Erythroblast (primary cell): Measurements from ENCODE around the gene IL4R.
A peak's percentile ranks its signal among the peaks of the same experiment; 100 is the strongest.

Source experiments
- DNase-seq, 2 experiments: peaks; one replicate each; lab custom pipeline; 2025; lab: John Stamatoyannopoulos, UW
- GATA1 ChIP-seq: IDR thresholded peaks from 2 replicates; pipeline ENCODE4 v1.6.1; 2011; ENCODE audit warnings: low read depth, mild to moderate bottlenecking, control low read depth, low read length, moderate library complexity
- POLR2A ChIP-seq: IDR thresholded peaks from 2 replicates; pipeline ENCODE4 v1.6.1; 2011; ENCODE audit warnings: mild to moderate bottlenecking, low read length

IL4R gene

GRCh38 chr16:27335349-27336053, 21.7 kb downstream of the IL4R start:
- no peak for TF ChIP-seq GATA1
- TF ChIP-seq POLR2A: no peak
- no peak for DNase-seq

GRCh38 chr16:27337024-27337423, 23.2 kb downstream of the IL4R start:
- TF ChIP-seq GATA1 (no peak), POLR2A (no peak)
- DNase-seq: no peak

GRCh38 chr16:27339180-27339579, 25.4 kb downstream of the IL4R start:
- TF ChIP-seq GATA1: no peak
- no peak for TF ChIP-seq POLR2A
- no peak for DNase-seq

- DNase-seq: no peak
- TF ChIP-seq POLR2A: no peak
- no peak for TF ChIP-seq GATA1
Observed at GRCh38 chr16:27340654-27341053, 26.9 kb downstream of the IL4R start.

- TF ChIP-seq GATA1 (no peak), POLR2A (no peak)
- no peak for DNase-seq
Observed at GRCh38 chr16:27341549-27341948, 27.8 kb downstream of the IL4R start.

GRCh38 chr16:27341971-27342370, 28.2 kb downstream of the IL4R start:
- TF ChIP-seq POLR2A: no peak
- TF ChIP-seq GATA1: no peak
- no peak for DNase-seq

- no peak for DNase-seq
- TF ChIP-seq POLR2A: no peak
- TF ChIP-seq GATA1: no peak
Observed at GRCh38 chr16:27344721-27345120, 30.9 kb downstream of the IL4R start.

- TF ChIP-seq GATA1 (no peak), POLR2A (no peak)
- DNase-seq: no peak
Observed at GRCh38 chr16:27345201-27345600, 31.4 kb downstream of the IL4R start.

- DNase-seq: no peak
- TF ChIP-seq POLR2A: no peak
- TF ChIP-seq GATA1: no peak
Observed at GRCh38 chr16:27346819-27347218, 33.0 kb downstream of the IL4R start.

GRCh38 chr16:27347930-27348685, 34.3 kb downstream of the IL4R start:
- TF ChIP-seq POLR2A (no peak), GATA1 (no peak)
- DNase-seq: peak; percentile 21 to 27

GRCh38 chr16:27349276-27349675, 35.5 kb downstream of the IL4R start:
- no peak for TF ChIP-seq GATA1
- no peak for TF ChIP-seq POLR2A
- no peak for DNase-seq

- TF ChIP-seq GATA1: no peak
- TF ChIP-seq POLR2A: no peak
- no peak for DNase-seq
Observed at GRCh38 chr16:27350006-27350405, 36.2 kb downstream of the IL4R start.

GRCh38 chr16:27351989-27352388, 38.2 kb downstream of the IL4R start:
- TF ChIP-seq GATA1 (no peak), POLR2A (no peak)
- peak; percentile 44 to 81 for DNase-seq

- TF ChIP-seq POLR2A (no peak), GATA1 (no peak)
- DNase-seq: peak; percentile 8 to 43
Observed at GRCh38 chr16:27353853-27354252, 40.1 kb downstream of the IL4R start.

- TF ChIP-seq POLR2A: no peak
- no peak for TF ChIP-seq GATA1
- DNase-seq: peak; percentile 69 to 74
Observed at GRCh38 chr16:27355610-27356009, 41.8 kb downstream of the IL4R start.

- no peak for DNase-seq
- TF ChIP-seq GATA1: no peak
- no peak for TF ChIP-seq POLR2A
Observed at GRCh38 chr16:27356794-27357193, 43.0 kb downstream of the IL4R start.
